Activated CD4-positive, alpha-beta memory T cell treated with anti-CD3 and anti-CD28 coated beads, Interleukin-2, amount 10 ng/mL, durations not matched to agents 7 days and 5 days (primary cell): Measurements from ENCODE around the gene LRBA. TPM values are rescaled to one million over a fixed set of nuclear protein-coding genes. Genes with fewer than 3 reads are reported as not detected.

Source experiments
- CTCF ChIA-PET: fragments of 350-600 bp; sonication (Branson Sonifier 250); formaldehyde crosslinking; loops from one replicate; lab custom pipeline; 2021; ENCODE audit warnings: antibody characterized with exemption, inconsistent platforms; lab: Charles Lee
- POLR2A ChIA-PET: fragments of 350-600 bp; sonication (Branson Sonifier 250); formaldehyde crosslinking; loops from one replicate; lab custom pipeline; 2021; ENCODE audit warnings: antibody characterized with exemption; lab: Charles Lee
- DNase-seq: peaks from one replicate; pipeline ENCODE4 v3.0.0-alpha.2; 2020
- H3K27ac Mint-ChIP-seq: one replicate; pipeline ENCODE4 v1.8.0; 2021; ENCODE audit warnings: mild to moderate bottlenecking, mixed read lengths
- H3K27me3 Mint-ChIP-seq: one replicate; pipeline ENCODE4 v1.8.0; 2021; ENCODE audit warnings: mixed read lengths
- H3K36me3 Mint-ChIP-seq: one replicate; pipeline ENCODE4 v1.8.0; 2021; ENCODE audit warnings: low read depth, mixed read lengths
- H3K4me1 Mint-ChIP-seq: one replicate; pipeline ENCODE4 v1.8.0; 2021; ENCODE audit warnings: mixed read lengths
- H3K4me3 Mint-ChIP-seq: one replicate; pipeline ENCODE4 v1.8.0; 2021; ENCODE audit warnings: mild to moderate bottlenecking, mixed read lengths
- H3K9me3 Mint-ChIP-seq: one replicate; pipeline ENCODE4 v1.8.0; 2021; ENCODE audit warnings: mixed read lengths
- total RNA-seq, 2 experiments: library from RNA; stranded (reverse); gene quantifications; one replicate each; pipeline ENCODE4 v1.2.3, GENCODE V29; 2021

LRBA gene
- total RNA-seq, 2 experiments from 2014 or later, result 42.4 to 45.2 TPM

- H3K27ac Mint-ChIP-seq, result no peak overlapping the region
- ChIA-PET CTCF (no interaction called here), POLR2A (no interaction called here)
- H3K4me3 Mint-ChIP-seq, result no peak overlapping the region
- peaks cover 11% of the 10 kb centered on the region for H3K36me3 Mint-ChIP-seq
- peaks cover 2% of the 10 kb centered on the region for H3K4me1 Mint-ChIP-seq
- peaks cover 3% of the 10 kb centered on the region for H3K9me3 Mint-ChIP-seq
- no peaks in the 10 kb centered on the region for H3K27me3 Mint-ChIP-seq
- no peak for DNase-seq
Observed at GRCh38 chr4:150345207-150345744, 669.8 kb downstream of the LRBA start.

- ChIA-PET CTCF (no interaction called here), POLR2A (no interaction called here)
- no peak overlapping the region for H3K4me3 Mint-ChIP-seq
- peaks cover 11% of the 10 kb centered on the region for H3K36me3 Mint-ChIP-seq
- H3K27ac Mint-ChIP-seq, result no peak overlapping the region
- H3K27me3 Mint-ChIP-seq, result no peaks in the 10 kb centered on the region
- DNase-seq, result no peak
- peaks cover 3% of the 10 kb centered on the region for H3K9me3 Mint-ChIP-seq
- H3K4me1 Mint-ChIP-seq, result no peaks in the 10 kb centered on the region
Observed at GRCh38 chr4:150343796-150344195, 671.3 kb downstream of the LRBA start.

- H3K27ac Mint-ChIP-seq, result no peak overlapping the region
- no peaks in the 10 kb centered on the region for H3K4me1 Mint-ChIP-seq
- DNase-seq, result no peak
- H3K36me3 Mint-ChIP-seq, result peaks cover 4% of the 10 kb centered on the region
- H3K4me3 Mint-ChIP-seq, result no peak overlapping the region
- peaks cover 3% of the 10 kb centered on the region for H3K9me3 Mint-ChIP-seq
- CTCF ChIA-PET, result no interaction called here
- no peaks in the 10 kb centered on the region for H3K27me3 Mint-ChIP-seq
- POLR2A ChIA-PET, result no interaction called here
Observed at GRCh38 chr4:150342945-150343344, 672.1 kb downstream of the LRBA start.

- no peak overlapping the region for H3K4me3 Mint-ChIP-seq
- H3K4me1 Mint-ChIP-seq, result no peaks in the 10 kb centered on the region
- H3K9me3 Mint-ChIP-seq, result peaks cover 3% of the 10 kb centered on the region
- ChIA-PET POLR2A (no interaction called here), CTCF (no interaction called here)
- no peak overlapping the region for H3K27ac Mint-ChIP-seq
- no peaks in the 10 kb centered on the region for H3K27me3 Mint-ChIP-seq
- no peaks in the 10 kb centered on the region for H3K36me3 Mint-ChIP-seq
- no peak for DNase-seq
Observed at GRCh38 chr4:150337734-150338133, 677.4 kb downstream of the LRBA start.

- ChIA-PET CTCF (no interaction called here), POLR2A (no interaction called here)
- Mint-ChIP-seq H3K9me3 (peaks cover 3% of the 10 kb centered on the region), H3K27me3 (no peaks in the 10 kb centered on the region), H3K27ac (no peak overlapping the region), H3K4me1 (no peaks in the 10 kb centered on the region), H3K4me3 (no peak overlapping the region), H3K36me3 (no peaks in the 10 kb centered on the region)
- DNase-seq, result no peak
Observed at GRCh38 chr4:150336676-150337412, 678.2 kb downstream of the LRBA start.

- no peaks in the 10 kb centered on the region for H3K4me1 Mint-ChIP-seq
- no peaks in the 10 kb centered on the region for H3K36me3 Mint-ChIP-seq
- POLR2A ChIA-PET, result no interaction called here
- DNase-seq, result no peak
- no peak overlapping the region for H3K4me3 Mint-ChIP-seq
- CTCF ChIA-PET, result no interaction called here
- H3K27me3 Mint-ChIP-seq, result no peaks in the 10 kb centered on the region
- no peaks in the 10 kb centered on the region for H3K9me3 Mint-ChIP-seq
- H3K27ac Mint-ChIP-seq, result no peak overlapping the region
Observed at GRCh38 chr4:150332961-150333360, 682.1 kb downstream of the LRBA start.

GRCh38 chr4:150332086-150332485 is 683.0 kb downstream of the LRBA start:
- H3K4me3 Mint-ChIP-seq, result no peak overlapping the region
- no peaks in the 10 kb centered on the region for H3K4me1 Mint-ChIP-seq
- no peaks in the 10 kb centered on the region for H3K27me3 Mint-ChIP-seq
- no peak for DNase-seq
- ChIA-PET POLR2A (no interaction called here), CTCF (no interaction called here)
- H3K27ac Mint-ChIP-seq, result no peak overlapping the region
- no peaks in the 10 kb centered on the region for H3K36me3 Mint-ChIP-seq
- H3K9me3 Mint-ChIP-seq, result no peaks in the 10 kb centered on the region

- DNase-seq, result no peak
- Mint-ChIP-seq H3K27me3 (no peaks in the 10 kb centered on the region), H3K36me3 (peaks cover 4% of the 10 kb centered on the region), H3K9me3 (no peaks in the 10 kb centered on the region), H3K27ac (no peak overlapping the region), H3K4me3 (no peak overlapping the region), H3K4me1 (no peaks in the 10 kb centered on the region)
- CTCF ChIA-PET, result no interaction called here
- POLR2A ChIA-PET, result no interaction called here
Observed at GRCh38 chr4:150329373-150329772, 685.7 kb downstream of the LRBA start.

- H3K4me3 Mint-ChIP-seq, result no peak overlapping the region
- no peaks in the 10 kb centered on the region for H3K4me1 Mint-ChIP-seq
- peaks cover 4% of the 10 kb centered on the region for H3K36me3 Mint-ChIP-seq
Observed at GRCh38 chr4:150328496-150328895, 686.6 kb downstream of the LRBA start.

GRCh38 chr4:150327262-150327780 is 687.8 kb downstream of the LRBA start:
- DNase-seq, result no peak
- CTCF ChIA-PET, result interaction anchor here (0.6 kb wide), 1 partner anchor 63 kb away, joined by 3 read pairs; no protein-coding TSS in a partner anchor
- Mint-ChIP-seq H3K4me1 (no peaks in the 10 kb centered on the region), H3K27ac (no peak overlapping the region), H3K4me3 (no peak overlapping the region), H3K27me3 (no peaks in the 10 kb centered on the region), H3K36me3 (peaks cover 4% of the 10 kb centered on the region), H3K9me3 (no peaks in the 10 kb centered on the region)
- POLR2A ChIA-PET, result no interaction called here

More at GRCh38 chr4:150328496-150328895, 686.6 kb downstream of the LRBA start:
- DNase-seq, result no peak
- ChIA-PET POLR2A (no interaction called here), CTCF (no interaction called here)
- H3K27me3 Mint-ChIP-seq, result no peaks in the 10 kb centered on the region
- H3K27ac Mint-ChIP-seq, result no peak overlapping the region
- no peaks in the 10 kb centered on the region for H3K9me3 Mint-ChIP-seq

GRCh38 chr4:150325872-150326271 is 689.2 kb downstream of the LRBA start:
- Mint-ChIP-seq H3K4me3 (no peak overlapping the region), H3K27ac (no peak overlapping the region)

GRCh38 chr4:150323406-150324325 is 691.4 kb downstream of the LRBA start:
- H3K36me3 Mint-ChIP-seq, result peaks cover 6% of the 10 kb centered on the region
- H3K4me3 Mint-ChIP-seq, result no peak overlapping the region
- no peaks in the 10 kb centered on the region for H3K4me1 Mint-ChIP-seq
- H3K27me3 Mint-ChIP-seq, result no peaks in the 10 kb centered on the region
- H3K27ac Mint-ChIP-seq, result no peak overlapping the region
- ChIA-PET CTCF (interaction anchor here (1.6 kb wide), 1 partner anchor 543 kb away, joined by 11 read pairs; no protein-coding TSS in a partner anchor), POLR2A (interaction anchor here (1.0 kb wide), 1 partner anchor 15 kb away, joined by 3 read pairs; no protein-coding TSS in a partner anchor)
- no peaks in the 10 kb centered on the region for H3K9me3 Mint-ChIP-seq
- no peak for DNase-seq

More at GRCh38 chr4:150325872-150326271, 689.2 kb downstream of the LRBA start:
- H3K9me3 Mint-ChIP-seq, result no peaks in the 10 kb centered on the region
- H3K36me3 Mint-ChIP-seq, result peaks cover 4% of the 10 kb centered on the region
- POLR2A ChIA-PET, result no interaction called here
- DNase-seq, result no peak
- no peaks in the 10 kb centered on the region for H3K4me1 Mint-ChIP-seq
- no peaks in the 10 kb centered on the region for H3K27me3 Mint-ChIP-seq
- CTCF ChIA-PET, result no interaction called here

GRCh38 chr4:150322646-150323045 is 692.4 kb downstream of the LRBA start:
- no peaks in the 10 kb centered on the region for H3K27me3 Mint-ChIP-seq
- H3K9me3 Mint-ChIP-seq, result no peaks in the 10 kb centered on the region
- no peaks in the 10 kb centered on the region for H3K4me1 Mint-ChIP-seq
- no peak for DNase-seq
- ChIA-PET CTCF (interaction anchor here (1.6 kb wide), 1 partner anchor 544 kb away, joined by 11 read pairs; no protein-coding TSS in a partner anchor), POLR2A (no interaction called here)
- no peak overlapping the region for H3K4me3 Mint-ChIP-seq
- peaks cover 6% of the 10 kb centered on the region for H3K36me3 Mint-ChIP-seq
- no peak overlapping the region for H3K27ac Mint-ChIP-seq
